HEK293T (cell line): ENCODE results near the gene NSMCE3.

Source experiments
- BHLHE40 ChIP-seq: fragments of 450-650 bp; IDR thresholded peaks from 2 replicates; pipeline ENCODE4 v1.6.1; 2016; ENCODE audit warnings: mild to moderate bottlenecking, moderate library complexity, borderline replicate concordance
- ELF4 ChIP-seq: fragments of 450-650 bp; IDR thresholded peaks from 2 replicates; pipeline ENCODE4 v1.6.1; 2017; ENCODE audit warnings: antibody characterized with exemption
- FOXA1 ChIP-seq: fragments of 450-650 bp; IDR thresholded peaks from 2 replicates; pipeline ENCODE4 v1.6.1; 2016; ENCODE audit warnings: mild to moderate bottlenecking
- FOXK2 ChIP-seq: fragments of 450-650 bp; IDR thresholded peaks from 2 replicates; pipeline ENCODE4 v1.6.1; 2016; ENCODE audit warnings: mild to moderate bottlenecking
- FOXM1 ChIP-seq: fragments of 450-650 bp; IDR thresholded peaks from 2 replicates; pipeline ENCODE4 v1.6.1; 2017; ENCODE audit warnings: mild to moderate bottlenecking, borderline replicate concordance
- HDGF ChIP-seq: fragments of 450-650 bp; IDR thresholded peaks from 2 replicates; pipeline ENCODE4 v1.6.1; 2017; ENCODE audit warnings: antibody characterized with exemption, borderline replicate concordance
- NFRKB ChIP-seq: fragments of 450-650 bp; IDR thresholded peaks from 2 replicates; pipeline ENCODE4 v1.6.1; 2016; ENCODE audit warnings: mild to moderate bottlenecking, moderate library complexity
- PKNOX1 ChIP-seq: fragments of 450-650 bp; IDR thresholded peaks from 2 replicates; pipeline ENCODE4 v1.6.1; 2016
- SP1 ChIP-seq: fragments of 450-650 bp; IDR thresholded peaks from 2 replicates; pipeline ENCODE4 v1.6.1; 2017
- SUZ12 ChIP-seq: fragments of 450-650 bp; IDR thresholded peaks from 2 replicates; pipeline ENCODE4 v1.6.1; 2016; ENCODE audit warnings: mild to moderate bottlenecking
- ZNF384 ChIP-seq: fragments of 450-650 bp; IDR thresholded peaks from 2 replicates; pipeline ENCODE4 v1.6.1; 2016

GRCh38 chr15:29285386-29285785 lies 15.8 kb upstream of the NSMCE3 start:
- TF ChIP-seq NFRKB (no peak), FOXK2 (no peak), HDGF (no peak), SP1 (no peak), PKNOX1 (no peak), FOXA1 (no peak), ELF4 (no peak), SUZ12 (no peak), ZNF384 (no peak), FOXM1 (no peak), BHLHE40 (no peak)
